Progenitor cell of endocrine pancreas (in vitro differentiated cells): ENCODE measurements around the gene FADS1. TPM values are rescaled to one million over a fixed set of nuclear protein-coding genes. Genes with fewer than 3 reads are reported as not detected.
A peak's percentile ranks its signal among the peaks of the same experiment; 100 is the strongest.

Experiments used
- DNase-seq: peaks from one replicate; pipeline ENCODE4 v3.0.0; 2021; ENCODE audit warnings: low spot score; ENCODE audit not compliant: unreplicated experiment
- H3K27ac Mint-ChIP-seq: 2 replicates; pipeline ENCODE4 v1.8.0; 2021; ENCODE audit warnings: mild to moderate bottlenecking, moderate library complexity, mixed read lengths
- H3K27me3 Mint-ChIP-seq: 2 replicates; pipeline ENCODE4 v1.8.0; 2021; ENCODE audit warnings: mixed read lengths
- H3K36me3 Mint-ChIP-seq: 2 replicates; pipeline ENCODE4 v1.8.0; 2022; ENCODE audit warnings: mixed read lengths; ENCODE audit not compliant: insufficient read depth
- H3K4me1 Mint-ChIP-seq: 2 replicates; pipeline ENCODE4 v1.8.0; 2021; ENCODE audit warnings: low read depth, mixed read lengths
- H3K4me3 Mint-ChIP-seq: 2 replicates; pipeline ENCODE4 v1.8.0; 2021; ENCODE audit warnings: low read depth, mild to moderate bottlenecking, moderate library complexity, mixed read lengths
- H3K9me3 Mint-ChIP-seq: 2 replicates; pipeline ENCODE4 v1.8.0; 2021; ENCODE audit warnings: low read depth, mixed read lengths
- CTCF ChIP-seq: fragments of 200-600 bp; sonication (generic); IDR thresholded peaks from one replicate; pipeline ENCODE4 v1.5.0; 2021; ENCODE audit warnings: antibody characterized with exemption, mild to moderate bottlenecking; ENCODE audit not compliant: unreplicated experiment
- total RNA-seq: library from RNA; stranded (reverse); gene quantifications from 2 replicates; pipeline ENCODE4 v1.2.1, GENCODE V29; 2021

The FADS1 gene
- total RNA-seq, 1 donor from 2014 or later = 114 TPM

DNA sequence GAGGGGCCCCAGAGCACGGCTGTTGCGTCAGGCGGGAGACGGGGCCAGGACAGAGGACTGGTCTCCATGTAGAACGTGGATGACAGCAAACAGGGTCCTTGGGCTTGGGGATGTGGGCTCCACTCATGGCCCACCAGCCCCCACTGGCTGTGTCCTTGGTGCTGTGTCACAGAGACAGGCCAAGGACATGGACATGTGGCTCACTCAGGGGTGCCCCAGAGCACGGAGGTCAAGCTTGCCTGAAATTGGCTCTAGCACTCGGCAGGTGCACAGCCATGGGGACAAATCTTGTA lies 25.7 kb upstream of the FADS1 start:
- H3K27ac Mint-ChIP-seq = no peak overlapping the region
- H3K27me3 Mint-ChIP-seq = no peaks in the 10 kb centered on the region
- H3K4me3 Mint-ChIP-seq = no peak overlapping the region
- no peaks in the 10 kb centered on the region for H3K9me3 Mint-ChIP-seq
- TF ChIP-seq CTCF = no peak
- no peak for DNase-seq
- peaks cover 36% of the 10 kb centered on the region for H3K36me3 Mint-ChIP-seq
- H3K4me1 Mint-ChIP-seq = no peaks in the 10 kb centered on the region

DNA sequence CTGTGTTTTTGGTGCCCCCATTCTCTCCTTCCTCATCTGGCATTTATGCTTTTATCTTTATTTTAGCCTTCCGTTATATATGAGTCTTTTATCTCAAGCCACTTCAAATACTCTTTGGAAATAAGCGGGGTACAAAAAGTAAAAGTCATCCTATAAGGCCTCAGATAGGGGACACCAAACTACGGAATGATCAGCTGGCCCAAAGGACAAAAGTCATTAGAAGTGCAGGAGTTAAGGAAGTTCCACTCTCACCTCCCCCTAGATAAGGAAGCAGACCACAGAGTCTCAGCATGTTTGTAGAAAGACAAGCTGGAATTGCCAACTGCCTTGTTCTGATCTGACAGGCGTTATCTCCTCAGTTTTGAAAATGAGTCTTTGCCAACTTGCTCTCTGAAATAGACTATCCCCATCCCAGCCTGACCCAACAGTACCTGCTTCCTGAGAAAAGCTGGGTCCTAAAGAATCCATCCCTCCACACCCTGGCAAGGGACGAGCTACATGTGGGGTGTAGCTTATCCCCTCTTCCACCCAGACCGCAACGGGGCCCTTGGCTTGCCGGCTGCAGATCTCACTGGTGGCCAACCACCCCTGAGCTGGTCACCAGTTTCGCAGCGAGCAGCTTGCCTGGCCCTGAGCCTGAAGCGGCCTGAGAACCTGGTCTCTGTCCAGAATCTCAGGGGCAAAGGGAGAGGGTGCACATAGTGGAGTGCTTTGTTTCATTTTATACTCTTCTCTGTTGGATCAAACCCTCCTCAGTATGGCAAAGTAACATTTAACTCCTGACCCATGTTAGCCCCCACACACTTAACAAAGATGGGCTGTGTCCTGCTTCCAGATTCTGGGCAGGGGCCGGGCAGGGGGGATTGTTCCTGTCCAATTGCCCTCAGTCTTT lies 25.1 kb upstream of the FADS1 start:
- H3K9me3 Mint-ChIP-seq = no peaks in the 10 kb centered on the region
- DNase-seq = no peak
- H3K4me1 Mint-ChIP-seq = no peaks in the 10 kb centered on the region
- TF ChIP-seq CTCF = no peak
- no peaks in the 10 kb centered on the region for H3K27me3 Mint-ChIP-seq
- H3K4me3 Mint-ChIP-seq = no peak overlapping the region
- H3K27ac Mint-ChIP-seq = peak overlapping the region; percentile 45
- H3K36me3 Mint-ChIP-seq = peaks cover 34% of the 10 kb centered on the region

DNA sequence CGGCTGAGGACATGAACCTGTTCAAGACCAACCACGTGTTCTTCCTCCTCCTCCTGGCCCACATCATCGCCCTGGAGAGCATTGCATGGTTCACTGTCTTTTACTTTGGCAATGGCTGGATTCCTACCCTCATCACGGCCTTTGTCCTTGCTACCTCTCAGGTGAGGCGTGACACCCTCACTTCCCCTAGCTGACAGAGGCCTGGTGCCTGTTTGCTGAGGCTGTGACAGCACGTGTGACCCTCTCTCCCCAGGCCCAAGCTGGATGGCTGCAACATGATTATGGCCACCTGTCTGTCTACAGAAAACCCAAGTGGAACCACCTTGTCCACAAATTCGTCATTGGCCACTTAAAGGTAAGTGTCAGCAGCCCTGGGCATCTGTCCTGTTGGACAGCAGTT lies 23.6 kb upstream of the FADS1 start:
- peaks cover 2% of the 10 kb centered on the region for H3K4me1 Mint-ChIP-seq
- H3K27ac Mint-ChIP-seq = no peak overlapping the region
- H3K4me3 Mint-ChIP-seq = no peak overlapping the region
- H3K9me3 Mint-ChIP-seq = no peaks in the 10 kb centered on the region
- H3K27me3 Mint-ChIP-seq = no peaks in the 10 kb centered on the region
- TF ChIP-seq CTCF = no peak
- DNase-seq = no peak
- peaks cover 31% of the 10 kb centered on the region for H3K36me3 Mint-ChIP-seq

DNA sequence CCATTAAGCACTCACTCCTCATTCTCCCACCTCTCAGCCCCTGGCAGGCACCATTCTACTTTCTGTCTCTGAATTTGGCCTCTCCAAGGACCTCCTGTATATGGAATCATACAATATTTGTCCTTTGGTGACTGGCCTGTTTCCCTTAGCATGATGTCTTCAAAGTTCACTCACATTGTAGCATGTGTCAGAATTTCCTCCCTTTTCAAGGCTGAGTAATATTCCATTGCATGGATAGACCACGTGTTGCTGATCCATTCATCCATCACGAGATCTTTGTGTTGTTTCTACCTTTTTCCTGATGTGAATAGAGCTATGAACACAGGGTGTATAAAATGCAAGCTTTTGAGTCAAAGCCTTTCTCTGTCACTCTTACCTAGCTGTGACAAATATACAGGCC lies 22.9 kb upstream of the FADS1 start:
- TF ChIP-seq CTCF = no peak
- H3K27ac Mint-ChIP-seq = no peak overlapping the region
- peaks cover 30% of the 10 kb centered on the region for H3K36me3 Mint-ChIP-seq
- H3K4me3 Mint-ChIP-seq = no peak overlapping the region
- no peaks in the 10 kb centered on the region for H3K27me3 Mint-ChIP-seq
- no peaks in the 10 kb centered on the region for H3K9me3 Mint-ChIP-seq
- H3K4me1 Mint-ChIP-seq = peaks cover 4% of the 10 kb centered on the region
- no peak for DNase-seq

DNA sequence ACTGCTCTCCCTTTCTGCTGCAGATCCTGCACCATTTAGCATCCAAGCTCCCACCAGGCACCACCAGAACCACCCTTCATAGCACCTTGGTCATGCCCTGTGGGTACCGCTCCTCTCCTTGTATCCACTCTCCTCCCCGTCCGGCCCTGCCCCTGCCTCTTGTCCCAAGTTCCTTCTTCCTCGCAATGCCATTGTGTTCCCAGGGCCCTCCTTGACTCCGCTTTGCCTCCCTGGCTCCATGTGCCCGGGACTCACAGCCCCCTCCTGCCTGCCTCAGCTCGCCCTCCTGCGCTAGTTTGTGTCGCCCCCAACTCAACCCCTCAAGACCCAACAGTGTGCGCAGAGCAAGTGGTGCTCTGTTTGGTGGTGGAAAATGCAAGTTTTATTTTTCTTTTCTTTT lies 22.1 kb upstream of the FADS1 start:
- H3K36me3 Mint-ChIP-seq = peaks cover 30% of the 10 kb centered on the region
- no peaks in the 10 kb centered on the region for H3K27me3 Mint-ChIP-seq
- no peaks in the 10 kb centered on the region for H3K9me3 Mint-ChIP-seq
- no peak overlapping the region for H3K4me3 Mint-ChIP-seq
- peaks cover 5% of the 10 kb centered on the region for H3K4me1 Mint-ChIP-seq
- no peak for TF ChIP-seq CTCF
- DNase-seq = no peak
- peak overlapping the region; percentile 79 for H3K27ac Mint-ChIP-seq
